ENCODE measurements around the gene CIC. TPM values are rescaled to one million over a fixed set of nuclear protein-coding genes. Genes with fewer than 3 reads are reported as not detected.

CIC gene
- total and polyA plus RNA-seq, 5 experiments from 2014 or later, result 0.43 to 87.4 (median 1.8) TPM

GRCh38 chr19:42287017-42287826, 18.2 kb downstream of the CIC start:
- peak overlapping the region in 1 of 10 donors; percentile 15 for H3K4me3 Mint-ChIP-seq
- DNase-seq, result no peak
- H3K27ac Mint-ChIP-seq, result peak overlapping the region in 3 of 10 donors; percentile 35 to 69 (median 49)
- no peaks in the 10 kb centered on the region for H3K27me3 Mint-ChIP-seq
- POLR2A ChIA-PET, result interaction anchor here (1.4 kb wide), 1 partner anchor 44 kb away, joined by 4 read pairs; no protein-coding TSS in a partner anchor
- no peak for ATAC-seq
- peaks cover 18 to 28% (median 23%) of the 10 kb centered on the region in 4 donors for H3K4me1 Mint-ChIP-seq
- no peaks in the 10 kb centered on the region for H3K9me3 Mint-ChIP-seq
- peaks cover 0 to 40% (median 0%) of the 10 kb centered on the region in 3 donors for H3K36me3 Mint-ChIP-seq

- H3K9me3 Mint-ChIP-seq, result no peaks in the 10 kb centered on the region
- no peak for DNase-seq
- peaks cover 0 to 41% (median 0%) of the 10 kb centered on the region in 3 donors for H3K36me3 Mint-ChIP-seq
- H3K4me3 Mint-ChIP-seq, result no peak overlapping the region
- ATAC-seq, result no peak
- no peaks in the 10 kb centered on the region for H3K27me3 Mint-ChIP-seq
- H3K27ac Mint-ChIP-seq, result peak overlapping the region in 1 of 10 donors; percentile 81
- POLR2A ChIA-PET, result no interaction called here
- peaks cover 15 to 28% (median 21%) of the 10 kb centered on the region in 4 donors for H3K4me1 Mint-ChIP-seq
These were observed 18.7 kb downstream of the CIC start for GRCh38 chr19:42287827-42288107.

GRCh38 chr19:42288387-42288786, 19.3 kb downstream of the CIC start:
- Mint-ChIP-seq H3K27me3 (no peaks in the 10 kb centered on the region), H3K4me3 (no peak overlapping the region), H3K4me1 (peaks cover 15 to 28% (median 21%) of the 10 kb centered on the region in 4 donors), H3K27ac (peak overlapping the region in 4 of 10 donors; percentile 6 to 62 (median 24)), H3K36me3 (peaks cover 0 to 45% (median 0%) of the 10 kb centered on the region in 3 donors), H3K9me3 (no peaks in the 10 kb centered on the region)
- ATAC-seq (no peak), DNase-seq (no peak)
- POLR2A ChIA-PET, result interaction anchor here (0.9 kb wide), 1 partner anchor 45 kb away, joined by 3 read pairs; no protein-coding TSS in a partner anchor

- Mint-ChIP-seq H3K4me1 (peaks cover 15 to 28% (median 21%) of the 10 kb centered on the region in 4 donors), H3K4me3 (no peak overlapping the region), H3K36me3 (peaks cover 0 to 46% (median 0%) of the 10 kb centered on the region in 3 donors), H3K9me3 (no peaks in the 10 kb centered on the region), H3K27ac (no peak overlapping the region), H3K27me3 (no peaks in the 10 kb centered on the region)
- POLR2A ChIA-PET, result interaction anchor here (0.9 kb wide), 1 partner anchor 46 kb away, joined by 3 read pairs; no protein-coding TSS in a partner anchor
- DNase-seq (no peak), ATAC-seq (no peak)
These were observed 20.0 kb downstream of the CIC start for GRCh38 chr19:42288881-42289555.

GRCh38 chr19:42289556-42290041, 20.5 kb downstream of the CIC start:
- no peak for DNase-seq

GRCh38 chr19:42290136-42290522, 21.1 kb downstream of the CIC start:
- H3K36me3 Mint-ChIP-seq, result peaks cover 0 to 48% (median 0%) of the 10 kb centered on the region in 3 donors
- POLR2A ChIA-PET, result interaction anchor here (1.0 to 1.5 kb wide), 3 partner anchors 11 to 48 kb away, joined by 3 to 5 read pairs (median 3); partner anchors contain the start of gene GSK3A

More at GRCh38 chr19:42289556-42290041, 20.5 kb downstream of the CIC start:
- no peak for ATAC-seq
- no peak overlapping the region for H3K27ac Mint-ChIP-seq
- POLR2A ChIA-PET, result interaction anchor here (1.5 kb wide), 1 partner anchor 14 kb away, joined by 5 read pairs; no protein-coding TSS in a partner anchor
- H3K36me3 Mint-ChIP-seq, result peaks cover 0 to 47% (median 0%) of the 10 kb centered on the region in 3 donors
- peaks cover 15 to 26% (median 21%) of the 10 kb centered on the region in 4 donors for H3K4me1 Mint-ChIP-seq
- no peaks in the 10 kb centered on the region for H3K9me3 Mint-ChIP-seq
- H3K27me3 Mint-ChIP-seq, result no peaks in the 10 kb centered on the region
- H3K4me3 Mint-ChIP-seq, result no peak overlapping the region

GRCh38 chr19:42290523-42291434, 21.7 kb downstream of the CIC start:
- peak; percentile 78 for ATAC-seq
- H3K36me3 Mint-ChIP-seq, result peaks cover 0 to 50% (median 0%) of the 10 kb centered on the region in 3 donors
- no peak overlapping the region for H3K4me3 Mint-ChIP-seq
- peak overlapping the region in 2 of 10 donors; percentile 6 to 84 for H3K27ac Mint-ChIP-seq
- H3K27me3 Mint-ChIP-seq, result no peaks in the 10 kb centered on the region
- DNase-seq, result peak in 9 of 10 donors; percentile 56 to 78 (median 63)
- H3K4me1 Mint-ChIP-seq, result peaks cover 9 to 15% (median 10%) of the 10 kb centered on the region in 4 donors
- no peaks in the 10 kb centered on the region for H3K9me3 Mint-ChIP-seq
- POLR2A ChIA-PET, result interaction anchor here (1.0 to 1.5 kb wide), 3 partner anchors 11 to 49 kb away, joined by 3 to 5 read pairs (median 3); partner anchors contain the start of gene GSK3A

More at GRCh38 chr19:42290136-42290522, 21.1 kb downstream of the CIC start:
- DNase-seq (no peak), ATAC-seq (no peak)
- H3K27ac Mint-ChIP-seq, result no peak overlapping the region
- no peak overlapping the region for H3K4me3 Mint-ChIP-seq
- peaks cover 10 to 21% (median 16%) of the 10 kb centered on the region in 4 donors for H3K4me1 Mint-ChIP-seq
- no peaks in the 10 kb centered on the region for H3K27me3 Mint-ChIP-seq
- H3K9me3 Mint-ChIP-seq, result no peaks in the 10 kb centered on the region

GRCh38 chr19:42291435-42291810, 22.4 kb downstream of the CIC start:
- Mint-ChIP-seq H3K36me3 (peaks cover 0 to 46% (median 0%) of the 10 kb centered on the region in 3 donors), H3K9me3 (no peaks in the 10 kb centered on the region), H3K4me1 (peaks cover 7 to 14% (median 8%) of the 10 kb centered on the region in 4 donors), H3K27me3 (no peaks in the 10 kb centered on the region), H3K27ac (peak overlapping the region in 5 of 10 donors; percentile 6 to 84 (median 46)), H3K4me3 (no peak overlapping the region)
- ATAC-seq, result no peak
- no peak for DNase-seq
- POLR2A ChIA-PET, result interaction anchor here (0.6 kb wide), 1 partner anchor 79 kb away, joined by 3 read pairs; no protein-coding TSS in a partner anchor

- Mint-ChIP-seq H3K27ac (peak overlapping the region in 3 of 10 donors; percentile 11 to 84 (median 22)), H3K4me1 (peaks cover 7 to 14% (median 8%) of the 10 kb centered on the region in 4 donors), H3K4me3 (no peak overlapping the region), H3K27me3 (no peaks in the 10 kb centered on the region), H3K36me3 (peaks cover 0 to 46% (median 0%) of the 10 kb centered on the region in 3 donors), H3K9me3 (no peaks in the 10 kb centered on the region)
- DNase-seq (no peak), ATAC-seq (no peak)
- POLR2A ChIA-PET, result interaction anchor here (0.6 to 2.3 kb wide), 3 partner anchors 50 to 160 kb away, joined by 3 to 5 read pairs (median 3); partner anchors contain the start of genes GSK3A and POU2F2
These were observed 23.2 kb downstream of the CIC start for GRCh38 chr19:42292042-42292960.

GRCh38 chr19:42292963-42293362, 23.9 kb downstream of the CIC start:
- DNase-seq, result no peak
- no peak for ATAC-seq
- Mint-ChIP-seq H3K27me3 (no peaks in the 10 kb centered on the region), H3K4me1 (peaks cover 7 to 14% (median 8%) of the 10 kb centered on the region in 4 donors), H3K27ac (peak overlapping the region in 3 of 10 donors; percentile 11 to 81 (median 79)), H3K9me3 (no peaks in the 10 kb centered on the region), H3K4me3 (no peak overlapping the region), H3K36me3 (peaks cover 0 to 41% (median 0%) of the 10 kb centered on the region in 3 donors)
- POLR2A ChIA-PET, result interaction anchor here (0.8 to 2.3 kb wide), 3 partner anchors 10 to 160 kb away, joined by 3 to 5 read pairs (median 3); partner anchors contain the start of genes GSK3A and POU2F2

Data from naive thymus-derived CD8-positive, alpha-beta T cell (primary cell).